ENCODE data around the gene VASP. TPM values are rescaled to one million over a fixed set of nuclear protein-coding genes. Genes with fewer than 3 reads are reported as not detected.

VASP gene
- polyA plus RNA-seq, 4 donors, result 41.8 to 58.4 (median 53.4) TPM

DNA sequence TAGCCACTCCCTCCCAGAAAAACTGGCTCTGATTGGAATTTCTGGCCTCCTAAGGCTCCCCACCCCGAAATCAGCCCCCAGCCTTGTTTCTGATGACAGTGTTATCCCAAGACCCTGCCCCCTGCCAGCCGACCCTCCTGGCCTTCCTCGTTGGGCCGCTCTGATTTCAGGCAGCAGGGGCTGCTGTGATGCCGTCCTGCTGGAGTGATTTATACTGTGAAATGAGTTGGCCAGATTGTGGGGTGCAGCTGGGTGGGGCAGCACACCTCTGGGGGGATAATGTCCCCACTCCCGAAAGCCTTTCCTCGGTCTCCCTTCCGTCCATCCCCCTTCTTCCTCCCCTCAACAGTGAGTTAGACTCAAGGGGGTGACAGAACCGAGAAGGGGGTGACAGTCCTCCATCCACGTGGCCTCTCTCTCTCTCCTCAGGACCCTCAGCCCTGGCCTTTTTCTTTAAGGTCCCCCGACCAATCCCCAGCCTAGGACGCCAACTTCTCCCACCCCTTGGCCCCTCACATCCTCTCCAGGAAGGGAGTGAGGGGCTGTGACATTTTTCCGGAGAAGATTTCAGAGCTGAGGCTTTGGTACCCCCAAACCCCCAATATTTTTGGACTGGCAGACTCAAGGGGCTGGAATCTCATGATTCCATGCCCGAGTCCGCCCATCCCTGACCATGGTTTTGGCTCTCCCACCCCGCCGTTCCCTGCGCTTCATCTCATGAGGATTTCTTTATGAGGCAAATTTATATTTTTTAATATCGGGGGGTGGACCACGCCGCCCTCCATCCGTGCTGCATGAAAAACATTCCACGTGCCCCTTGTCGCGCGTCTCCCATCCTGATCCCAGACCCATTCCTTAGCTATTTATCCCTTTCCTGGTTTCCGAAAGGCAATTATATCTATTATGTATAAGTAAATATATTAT is 33.3 kb upstream of the VASP start:
- no peak for DNase-seq (ENCODE audit: low read depth in 4 of 4, low spot score in 3 of 4)

GRCh38 chr19:45474606-45475521 is 32.4 kb upstream of the VASP start:
- no peak for DNase-seq (ENCODE audit: low read depth in 4 of 4, low spot score in 3 of 4)

- DNase-seq (ENCODE audit: low read depth in 4 of 4, low spot score in 3 of 4), result no peak
These were observed 31.6 kb upstream of the VASP start for GRCh38 chr19:45475537-45476291.

- no peak for DNase-seq (ENCODE audit: low read depth in 4 of 4, low spot score in 3 of 4)
These were observed 31.0 kb upstream of the VASP start for GRCh38 chr19:45476304-45476703.

DNA sequence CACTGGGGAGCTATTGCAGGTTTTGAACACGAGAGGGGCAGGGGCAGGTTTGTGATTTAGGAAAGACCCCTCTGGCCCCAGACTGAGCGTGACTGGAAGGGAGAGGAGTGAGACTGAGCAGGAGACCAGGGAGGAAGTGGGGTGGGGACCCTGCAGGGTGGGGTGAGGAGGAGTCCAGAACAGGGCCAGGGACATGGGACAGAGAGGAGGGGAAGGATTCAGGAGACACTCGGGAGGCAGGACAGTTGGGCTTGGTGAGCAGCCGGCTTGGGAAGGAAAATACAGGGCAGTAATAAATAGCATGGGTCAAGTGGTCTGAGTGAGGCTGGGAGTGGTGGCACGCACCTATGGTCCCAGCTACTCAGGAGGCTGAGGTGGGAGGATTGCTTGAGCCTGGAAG is 30.1 kb upstream of the VASP start:
- DNase-seq (ENCODE audit: low read depth in 4 of 4, low spot score in 3 of 4), result no peak

- DNase-seq (ENCODE audit: low read depth in 4 of 4, low spot score in 3 of 4), result no peak
These were observed 29.4 kb upstream of the VASP start for GRCh38 chr19:45477713-45478453.

DNA sequence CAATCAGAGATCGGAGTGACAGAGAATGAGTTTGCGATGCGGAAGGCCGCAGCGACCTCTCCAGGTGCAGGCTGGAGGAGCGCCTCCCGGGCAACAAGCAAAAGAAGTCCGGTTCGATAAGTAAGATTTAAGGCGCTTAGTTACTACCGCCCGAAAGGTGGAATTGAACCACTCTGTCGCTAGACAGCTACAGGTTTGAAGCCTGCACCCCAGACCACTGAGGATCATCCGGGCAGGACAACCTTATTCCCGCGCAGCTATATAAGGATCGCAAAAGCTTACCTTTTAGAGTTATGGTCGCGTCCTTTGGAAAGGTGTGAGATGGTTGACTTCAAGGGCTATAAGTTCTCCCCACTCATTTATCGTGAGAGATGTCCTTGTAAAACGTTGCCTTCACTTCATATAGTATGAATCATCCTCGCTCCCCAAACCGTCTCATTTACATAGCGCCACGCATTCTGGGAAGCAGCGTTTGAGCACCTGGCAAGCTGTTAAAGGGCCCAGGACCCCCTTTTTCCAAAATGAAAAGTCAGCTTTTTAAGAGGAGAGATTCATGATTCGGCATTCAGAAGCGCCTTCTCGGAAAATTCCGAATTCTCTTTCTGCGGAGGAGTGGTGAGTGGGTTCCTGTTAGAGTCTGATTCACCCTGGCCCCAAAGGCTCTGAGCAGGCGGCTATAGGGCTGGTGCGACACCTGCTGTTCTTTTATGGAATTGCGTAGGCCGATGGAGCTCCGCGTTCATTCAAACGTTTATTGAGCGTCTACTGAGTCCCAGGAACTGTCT is 28.6 kb upstream of the VASP start:
- DNase-seq (ENCODE audit: low read depth in 4 of 4, low spot score in 3 of 4), result peak; percentile 75 to 88 (median 82)

DNA sequence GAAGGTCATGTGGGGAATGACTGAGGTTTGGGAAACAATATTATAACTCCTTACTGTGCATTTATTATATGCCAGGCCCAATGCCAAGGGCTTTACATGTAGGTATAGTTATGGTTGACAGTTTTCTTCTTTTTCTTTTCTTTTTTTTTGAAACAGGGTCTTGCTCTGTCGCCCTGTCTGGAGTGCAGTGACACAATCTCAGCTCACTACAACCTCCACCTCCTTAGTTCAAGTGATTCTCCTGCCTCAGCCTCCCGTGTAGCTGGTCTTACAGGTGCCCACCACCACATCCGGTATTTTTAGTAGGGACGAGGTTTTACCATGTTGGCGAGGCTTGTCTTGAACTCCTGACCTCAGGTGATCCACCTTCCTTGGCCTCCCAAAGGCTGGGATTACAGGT is 24.2 kb upstream of the VASP start:
- DNase-seq (ENCODE audit: low read depth in 4 of 4, low spot score in 3 of 4), result no peak

- DNase-seq (ENCODE audit: low read depth in 4 of 4, low spot score in 3 of 4), result no peak
These were observed 22.9 kb upstream of the VASP start for GRCh38 chr19:45484273-45484945.

DNA sequence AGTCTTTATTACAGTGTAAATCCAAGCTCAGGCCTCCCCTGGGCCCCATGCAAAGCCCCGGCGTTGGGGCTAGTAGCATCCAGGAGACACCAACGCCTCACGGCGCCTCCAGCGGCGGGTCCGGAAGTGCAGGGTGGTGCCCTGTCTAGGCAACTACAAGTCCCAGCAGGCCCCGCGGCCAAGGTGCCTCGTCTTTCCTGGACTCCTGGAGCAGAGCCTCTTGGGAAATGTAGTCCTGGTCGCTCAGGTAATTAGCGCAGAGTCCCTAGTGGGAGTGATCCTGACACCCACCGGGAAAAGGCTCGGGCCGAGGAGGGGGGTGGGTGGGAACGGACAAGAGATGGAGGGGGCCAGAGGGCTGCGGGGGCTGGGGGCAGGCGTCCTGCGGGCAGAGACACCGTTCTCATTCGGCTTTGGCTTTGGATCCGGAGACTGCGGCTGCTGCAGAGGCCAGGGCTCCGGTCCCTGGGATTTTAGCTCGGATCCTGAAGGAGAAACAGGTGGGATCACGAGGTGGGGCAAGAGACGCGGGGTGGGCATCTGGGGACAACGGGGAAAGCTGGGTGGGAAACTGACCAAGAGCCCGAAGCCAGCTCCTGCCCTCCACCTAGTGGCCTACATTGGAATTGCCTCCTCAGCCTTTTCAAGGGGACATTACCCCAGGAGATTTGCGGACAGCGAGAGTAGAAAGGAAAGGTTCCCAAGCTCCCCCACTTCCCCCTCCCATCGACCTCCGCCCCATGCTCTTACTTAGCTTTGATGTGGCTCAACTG is 21.8 kb upstream of the VASP start:
- DNase-seq (ENCODE audit: low read depth in 4 of 4, low spot score in 3 of 4), result peak in 1 of 4 donors; percentile 76

- no peak for DNase-seq (ENCODE audit: low read depth in 4 of 4, low spot score in 3 of 4)
These were observed 18.6 kb upstream of the VASP start for GRCh38 chr19:45488708-45489107.

GRCh38 chr19:45489216-45489855 is 17.9 kb upstream of the VASP start:
- DNase-seq (ENCODE audit: low read depth in 4 of 4, low spot score in 3 of 4), result no peak

GRCh38 chr19:45492137-45492626 is 15.1 kb upstream of the VASP start:
- DNase-seq (ENCODE audit: low read depth in 4 of 4, low spot score in 3 of 4), result no peak

DNA sequence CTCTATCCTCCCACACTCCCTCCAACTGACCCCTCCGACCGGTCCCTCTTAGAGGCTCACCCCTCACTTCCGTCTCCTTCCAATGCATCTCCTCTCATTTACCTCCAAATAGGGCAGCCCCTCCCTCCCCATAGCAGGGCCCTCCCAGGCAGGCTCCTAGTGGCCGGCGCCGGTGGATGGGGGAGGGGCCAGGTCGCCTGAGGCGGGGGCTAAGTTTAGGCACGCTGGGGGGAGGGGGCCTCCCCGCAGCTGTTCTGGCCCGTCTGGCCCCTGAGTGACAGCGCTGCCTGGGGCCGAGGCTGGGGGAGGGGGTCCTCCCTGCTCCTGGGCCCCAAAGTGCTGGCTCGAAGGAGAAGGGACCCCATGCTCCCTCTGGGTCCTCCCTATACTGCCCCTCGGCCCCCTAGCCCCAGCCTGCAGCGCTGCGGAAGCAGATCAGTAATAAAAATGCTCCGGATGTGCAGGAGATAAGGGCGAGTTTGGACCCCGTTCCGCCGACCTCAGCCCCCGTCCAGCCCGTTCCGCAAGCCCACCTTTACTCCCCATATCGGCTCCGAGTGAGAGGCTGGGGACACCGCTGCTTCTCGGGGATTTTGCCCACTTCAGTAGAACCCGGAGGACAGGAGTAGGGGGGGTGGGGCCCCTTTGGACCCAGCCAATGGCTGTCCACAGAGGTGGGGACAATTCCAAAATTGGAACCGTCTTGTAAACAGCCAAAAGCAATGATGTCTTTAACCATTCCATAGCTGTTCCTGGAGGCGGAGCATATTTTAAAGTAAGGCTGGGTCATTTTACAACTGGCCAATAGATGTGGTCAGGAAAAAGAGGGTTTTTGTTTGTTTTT is 14.4 kb upstream of the VASP start:
- DNase-seq (ENCODE audit: low read depth in 4 of 4, low spot score in 3 of 4), result no peak

- no peak for DNase-seq (ENCODE audit: low read depth in 4 of 4, low spot score in 3 of 4)
These were observed 12.9 kb upstream of the VASP start for GRCh38 chr19:45494261-45494916.

DNA sequence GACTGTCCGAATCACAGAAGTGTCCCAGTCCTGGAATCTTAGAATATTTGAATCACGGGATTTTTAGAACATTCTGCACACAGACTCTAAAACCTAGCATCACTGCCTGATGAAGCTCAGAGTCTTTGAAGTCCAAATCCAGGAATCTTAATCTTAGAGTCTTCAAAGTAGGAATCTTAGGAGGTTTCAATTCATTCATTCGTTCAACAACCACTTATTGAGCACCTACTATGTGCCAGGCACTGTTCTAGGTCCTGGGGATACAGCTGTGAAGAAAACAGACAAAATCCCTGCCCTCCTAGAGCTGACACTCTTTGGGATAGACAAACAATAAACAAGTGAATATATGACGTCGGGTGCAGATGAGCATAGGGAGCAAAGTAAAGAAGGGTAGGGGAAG is 12.1 kb upstream of the VASP start:
- DNase-seq (ENCODE audit: low read depth in 4 of 4, low spot score in 3 of 4), result no peak

Measured in left renal pelvis (tissue), 4 donors.